Renal pelvis (tissue), 3 donors: ENCODE data around the gene PTPRJ. TPM values are rescaled to one million over a fixed set of nuclear protein-coding genes. Genes with fewer than 3 reads are reported as not detected.

Source experiments
- polyA plus RNA-seq, 3 donors: library from polyadenylated mRNA; unstranded; fragments of 120-200 nt; gene quantifications; one replicate each; pipeline ENCODE4 v1.2.1, GENCODE V29; 2013; ENCODE audit not compliant: insufficient read length in 3 of 3

The PTPRJ gene
- polyA plus RNA-seq, 3 donors, result 22.4 to 28.3 (median 23.8) TPM

Other genes with a start within 250 kb of the PTPRJ start
- 100 to 1,000 TPM in 2 of 3 donors, 10 to 100 TPM in 1; 86.8 to 205 (median 181) TPM for gene FNBP4, start 213.2 kb upstream of the PTPRJ start, polyA plus RNA-seq
- 10 to 100 TPM; 59.3 to 74.5 (median 70.0) TPM for gene NUP160, start 132.2 kb upstream of the PTPRJ start, polyA plus RNA-seq
- not detected for gene OR4B1, start 236.3 kb downstream of the PTPRJ start, polyA plus RNA-seq